HepG2 (cell line): ENCODE data around the gene BCLAF1. TPM values are rescaled to one million over a fixed set of nuclear protein-coding genes. Genes with fewer than 3 reads are reported as not detected.
A peak's percentile ranks its signal among the peaks of the same experiment; 100 is the strongest.
"Not testable (repeated sequence)": the region's sequence is repeated elsewhere in the genome, so short reads cannot be mapped to it uniquely, and the experiment has no call there.

Experiments
- ATAC-seq: fragments of 200-7000 bp; cut with Tn5 transposase; 3 replicates; pipeline ENCODE4 v1.9.1; 2020; ENCODE audit warnings: mild to moderate bottlenecking, moderate library complexity
- BruUV-seq: library from RNA; stranded (reverse); fragments of 400-500 nt; replicated peaks from 2 replicates; lab custom pipeline; 2021; lab: Mats Ljungman, UMichigan
- CTCF ChIA-PET: fragments of 300-600 bp; formaldehyde crosslinking; extraction: SDS; loops from one replicate; lab custom pipeline; 2021; ENCODE audit warnings: low total read pairs, inconsistent platforms, low intra/inter-chr PET ratio; lab: Yijun Ruan, JAX
- POLR2A ChIA-PET: fragments of 350-600 bp; sonication (Branson Sonifier 250); formaldehyde crosslinking; loops from one replicate; lab custom pipeline; 2020; ENCODE audit warnings: antibody characterized with exemption, inconsistent platforms; lab: Yijun Ruan, JAX
- DNase-seq: peaks from one replicate; pipeline ENCODE4 v3.0.0-alpha.2; 2015; ENCODE audit warnings: low spot score
- FAIRE-seq: peaks from 3 replicates; lab custom pipeline; 2011; peaks lifted over from hg19 to GRCh38; lab: Jason Lieb, UNC
- H2AFZ ChIP-seq: one replicate; pipeline ENCODE4 v1.6.1; 2011; ENCODE audit warnings: low read length, inconsistent platforms
- H3K27ac ChIP-seq: fragments of 300-600 bp; 3 replicates; pipeline ENCODE4 v1.8.0; 2011; ENCODE audit warnings: mixed run types, mild to moderate bottlenecking, mixed read lengths, low read length, inconsistent platforms; ENCODE audit not compliant: insufficient read depth; ENCODE audit errors: extremely low read length
- H3K27me3 ChIP-seq, 2 experiments: fragments of 200-600 bp in 1 of 2; 2 replicates in 1 of 2; 3 replicates in 1 of 2; pipeline versions ENCODE4 v1.6.0 to v1.8.0; 2011; ENCODE audit warnings: low read length in 2 of 2, mild to moderate bottlenecking in 2 of 2, moderate library complexity in 2 of 2, inconsistent platforms in 1 of 2; ENCODE audit not compliant: insufficient read depth in 2 of 2, control insufficient read depth in 1 of 2
- H3K36me3 ChIP-seq, 2 experiments: fragments of 200-600 bp in 1 of 2; replicated peaks in 1 of 2; 2 replicates in 1 of 2; 3 replicates in 1 of 2; pipeline versions ENCODE4 v1.5.1 to v1.8.0; 2011; ENCODE audit warnings: low read length in 2 of 2, inconsistent platforms in 1 of 2; ENCODE audit not compliant: insufficient read depth in 2 of 2, control insufficient read depth in 1 of 2
- H3K4me1 ChIP-seq: 2 replicates; pipeline ENCODE4 v1.5.1; 2012; ENCODE audit warnings: low read length, inconsistent platforms; ENCODE audit not compliant: insufficient read depth
- H3K4me2 ChIP-seq: 2 replicates; pipeline ENCODE4 v1.6.0; 2011; ENCODE audit warnings: low read depth, low read length, inconsistent platforms
- H3K4me3 ChIP-seq, 3 experiments: fragments of 200-600 bp in 1 of 3; sonication (generic), shearing (Covaris generic) in 1 of 3; replicated peaks in 1 of 3; 2 replicates each; pipeline ENCODE4 v1.5.1; 2011 to 2016; ENCODE audit warnings: low read length in 3 of 3, inconsistent platforms in 2 of 3, low read depth in 2 of 3, mild to moderate bottlenecking in 2 of 3, control low read depth in 1 of 3, mixed read lengths in 1 of 3; ENCODE audit not compliant: insufficient read depth in 1 of 3
- H3K79me2 ChIP-seq: one replicate; pipeline ENCODE4 v1.6.1; 2011; ENCODE audit warnings: low read length, inconsistent platforms; ENCODE audit not compliant: insufficient read depth
- H3K9ac ChIP-seq: 2 replicates; pipeline ENCODE4 v1.6.0; 2011; ENCODE audit warnings: mild to moderate bottlenecking, low read depth, low read length, inconsistent platforms; ENCODE audit not compliant: insufficient read depth
- H3K9me3 ChIP-seq: 2 replicates; pipeline ENCODE4 v1.5.1; 2012; ENCODE audit warnings: mild to moderate bottlenecking, low read length
- H4K20me1 ChIP-seq: 2 replicates; pipeline ENCODE4 v1.6.0; 2011; ENCODE audit warnings: inconsistent platforms, mild to moderate bottlenecking, low read length, moderate library complexity; ENCODE audit not compliant: insufficient read depth
- SETDB1 ChIP-seq: sonication (generic); formaldehyde crosslinking; IDR thresholded peaks from 2 replicates; pipeline ENCODE4 v1.5.1; 2020; ENCODE audit warnings: missing genetic modification reagents, mild to moderate bottlenecking, borderline replicate concordance
- ZNF343 ChIP-seq: sonication (generic); formaldehyde crosslinking; IDR thresholded peaks from 2 replicates; pipeline ENCODE4 v1.4.0; 2020; ENCODE audit warnings: mild to moderate bottlenecking, missing genetic modification reagents
- ZNF530 ChIP-seq: sonication (generic); formaldehyde crosslinking; IDR thresholded peaks from 2 replicates; pipeline ENCODE4 v1.5.0; 2020; ENCODE audit warnings: low read depth, mild to moderate bottlenecking, missing genetic modification reagents
- WGBS: methylation state at CpG from one replicate; pipeline ENCODE4 v1.1.6; 2017; ENCODE audit warnings: low lambda C conversion rate; 5-methylcytosine and 5-hydroxymethylcytosine counted together
- in situ Hi-C: cut with HindIII; loops from 2 replicates; pipeline ENCODE4 v1.10.0; 2017; ENCODE audit warnings: low pct_unique_long_range_greater_than_20kb; ENCODE audit not compliant: extremely low pct_ligation_motif_present
- intact Hi-C: fragments of 100-400 bp; cut with micrococcal nuclease; formaldehyde crosslinking; loops from one replicate; pipeline ENCODE4 v1.10.0; 2022; ENCODE audit not compliant: unreplicated experiment
- polyA plus RNA-seq, 8 experiments: library from polyadenylated mRNA; depleted of rRNA in 3 of 8; stranded (reverse) in 7 of 8; unstranded in 1 of 8; fragments of >200 nt; fragmentation: Illumina TruSeq in 4 of 8; extraction: Trizol in 4 of 8; gene quantifications; 2 replicates each; pipeline versions ENCODE4 v1.2.1 to v1.2.3, GENCODE V29; 2011 to 2016; ENCODE audit warnings: low read depth in 4 of 8, missing spikeins in 1 of 8, mixed read lengths in 1 of 8; ENCODE audit not compliant: insufficient read depth in 1 of 8
- total RNA-seq, 5 experiments: library from RNA; depleted of rRNA; stranded (reverse); fragments of >200 nt; fragmentation: Illumina TruSeq; extraction: Trizol; gene quantifications; 2 replicates each; pipeline ENCODE4 v1.2.3, GENCODE V29; 2016; ENCODE audit warnings: low read depth in 1 of 5
- TF ChIP-seq, protein P1 (sequence below): sonication (generic); formaldehyde crosslinking; IDR thresholded peaks from 2 replicates; pipeline ENCODE4 v1.4.0; 2020; ENCODE audit warnings: missing genetic modification reagents

Gene BCLAF1
- total and polyA plus RNA-seq, 2 of the 13 experiments (the other 11 are each of a cell fraction or from before 2014, with no cell fraction given): 55.3 to 292 TPM

DNA sequence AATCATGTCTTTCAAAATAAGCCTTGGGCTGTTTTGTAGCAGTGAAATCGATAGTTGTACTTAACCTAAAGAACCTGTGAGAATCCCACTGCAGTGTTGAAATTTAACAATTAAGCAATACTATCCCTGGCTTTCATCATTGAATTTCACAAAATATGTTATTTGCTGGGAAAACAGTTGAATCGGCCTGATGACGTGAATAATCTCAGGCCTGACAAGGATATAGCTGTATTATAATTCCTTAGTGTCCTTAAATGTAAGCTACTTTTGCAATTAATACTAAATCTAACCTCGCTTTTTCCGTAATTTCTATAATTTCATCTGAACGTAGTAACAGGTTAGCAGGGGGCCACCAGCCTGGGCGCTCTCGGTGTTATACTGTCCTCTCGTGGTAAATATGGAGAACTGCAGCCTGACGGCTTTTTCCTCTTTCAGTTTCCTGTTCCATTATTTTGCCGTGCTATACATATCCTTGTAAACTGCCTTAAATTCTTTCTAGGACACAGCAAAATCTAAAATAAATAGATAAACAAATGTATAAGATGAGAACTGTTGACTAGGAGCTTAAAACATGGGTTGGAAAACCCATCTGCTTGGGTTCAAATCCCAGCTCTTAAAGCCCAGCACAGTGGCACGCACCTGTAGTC, 63.5 kb downstream of the BCLAF1 start (continued):
- TF ChIP-seq, protein P1, sequence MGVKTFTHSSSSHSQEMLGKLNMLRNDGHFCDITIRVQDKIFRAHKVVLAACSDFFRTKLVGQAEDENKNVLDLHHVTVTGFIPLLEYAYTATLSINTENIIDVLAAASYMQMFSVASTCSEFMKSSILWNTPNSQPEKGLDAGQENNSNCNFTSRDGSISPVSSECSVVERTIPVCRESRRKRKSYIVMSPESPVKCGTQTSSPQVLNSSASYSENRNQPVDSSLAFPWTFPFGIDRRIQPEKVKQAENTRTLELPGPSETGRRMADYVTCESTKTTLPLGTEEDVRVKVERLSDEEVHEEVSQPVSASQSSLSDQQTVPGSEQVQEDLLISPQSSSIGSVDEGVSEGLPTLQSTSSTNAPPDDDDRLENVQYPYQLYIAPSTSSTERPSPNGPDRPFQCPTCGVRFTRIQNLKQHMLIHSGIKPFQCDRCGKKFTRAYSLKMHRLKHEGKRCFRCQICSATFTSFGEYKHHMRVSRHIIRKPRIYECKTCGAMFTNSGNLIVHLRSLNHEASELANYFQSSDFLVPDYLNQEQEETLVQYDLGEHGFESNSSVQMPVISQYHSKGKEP (CRISPR knock-in tag): 0 out of 2 replicates have a peak, but pooled peaks have one; percentile 50
- TF ChIP-seq ZNF530 (CRISPR knock-in tag): no peak

DNA sequence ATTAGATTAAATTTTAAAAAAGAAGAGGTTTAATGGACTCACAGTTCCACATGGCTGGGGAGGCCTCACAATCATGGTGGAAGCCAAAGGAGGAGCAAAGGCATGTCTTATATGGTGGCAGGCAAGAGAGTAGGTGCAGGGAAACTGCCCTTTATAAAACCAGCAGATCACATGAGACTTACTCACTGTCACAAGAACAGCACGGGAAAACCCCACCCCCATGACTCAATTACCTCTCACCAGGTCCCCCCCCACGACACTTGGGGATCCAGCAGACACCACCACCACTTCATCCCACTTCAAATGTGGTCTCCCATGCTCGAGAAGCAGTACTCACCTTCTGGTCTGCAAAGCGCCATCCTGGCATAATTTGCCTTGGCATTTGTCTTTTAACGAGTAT, 64.2 kb downstream of the BCLAF1 start:
- FAIRE-seq (no peak), DNase-seq (no peak), ATAC-seq (no peak)
- H3K27me3 ChIP-seq: no peaks in the 10 kb centered on the region; a peak in 2 of 5 replicates
- in situ Hi-C loops (loop anchor here (5.0 kb wide), 2 partner anchors 688 to 773 kb away; no protein-coding TSS in a partner anchor), intact Hi-C loops (loop anchor here (10.0 kb wide), 1 partner anchor 321 kb away; no protein-coding TSS in a partner anchor)
- ChIA-PET CTCF (interaction anchor here (0.9 to 2.3 kb wide), 5 partner anchors 92 to 774 kb away, joined by 4 to 16 read pairs (median 7); no protein-coding TSS in a partner anchor), POLR2A (interaction anchor here (2.6 to 3.1 kb wide), 2 partner anchors 24 to 63 kb away, joined by 22 to 74 read pairs; partner anchors contain the start of genes BCLAF1 and MTFR2)
- H3K9ac ChIP-seq: no peak overlapping the region
- peak overlapping the region; percentile 93 for H2AFZ ChIP-seq
- WGBS: 43% methylated on average over 4 of the region's 5 CpGs
- H3K9me3 ChIP-seq: no peaks in the 10 kb centered on the region
- peak overlapping the region; percentile 85 for H3K4me2 ChIP-seq
- no TSS peak for BruUV-seq
- H3K79me2 ChIP-seq: no peaks in the 10 kb centered on the region
- H3K4me3 ChIP-seq: peak overlapping the region in 1 of 3 experiments; percentile 59; a peak in 2 of 6 replicates
- H3K4me1 ChIP-seq: peaks cover 22% of the 10 kb centered on the region
- H3K36me3 ChIP-seq: no peaks in the 10 kb centered on the region
- no peak overlapping the region for H3K27ac ChIP-seq
- H4K20me1 ChIP-seq: no peaks in the 10 kb centered on the region
- TF ChIP-seq ZNF343 (no peak), SETDB1 (no peak)

DNA sequence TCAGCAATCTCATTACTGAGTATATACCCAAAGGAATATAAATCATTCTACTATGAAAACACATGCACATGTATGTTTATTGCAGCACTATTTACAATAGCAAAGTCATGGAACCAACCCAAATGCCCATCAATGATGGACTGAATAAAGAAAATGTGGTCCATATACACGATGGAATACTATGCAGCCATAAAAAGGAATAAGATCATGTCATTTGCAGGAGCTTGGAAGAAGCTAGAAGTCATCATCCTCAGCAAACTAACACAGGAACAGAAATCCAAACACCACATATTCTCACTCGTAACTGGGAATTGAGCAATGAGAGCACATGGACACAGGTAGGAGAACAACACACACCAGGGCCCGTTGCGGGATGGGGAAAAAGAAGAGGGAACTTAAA, 64.7 kb downstream of the BCLAF1 start:
- in situ Hi-C loops: loop anchor here (5.0 kb wide), 2 partner anchors 688 to 773 kb away; no protein-coding TSS in a partner anchor
- not testable (repeated sequence) for BruUV-seq

More for the DNA sequence above, 64.7 kb downstream of the BCLAF1 start:
- H3K27ac ChIP-seq, DNase-seq, H3K4me2 ChIP-seq, H3K79me2 ChIP-seq, ATAC-seq, H3K4me3 ChIP-seq, H3K27me3 ChIP-seq, H3K36me3 ChIP-seq, POLR2A ChIA-PET, H3K9me3 ChIP-seq, H4K20me1 ChIP-seq, H3K9ac ChIP-seq, H2AFZ ChIP-seq, FAIRE-seq: not testable (repeated sequence)
- intact Hi-C loops: loop anchor here (10.0 kb wide), 1 partner anchor 320 kb away; no protein-coding TSS in a partner anchor
- WGBS: 41% methylated on average over 4 of the region's 4 CpGs
- peaks cover 20% of the 10 kb centered on the region for H3K4me1 ChIP-seq
- CTCF ChIA-PET: interaction anchor here (1.8 to 2.1 kb wide), 2 partner anchors 193 to 688 kb away, joined by 7 to 16 read pairs; no protein-coding TSS in a partner anchor
